ENCODE results near the gene CD3E. TPM values are rescaled to one million over a fixed set of nuclear protein-coding genes. Genes with fewer than 3 reads are reported as not detected.
A peak's percentile ranks its signal among the peaks of the same experiment; 100 is the strongest.

Gene CD3E
- total and polyA plus RNA-seq, 10 donors = 20.5 to 89.2 (median 55.0) TPM

- Histone ChIP-seq H3K9me3 (no peaks in the 10 kb centered on the region), H3K27ac (peak overlapping the region in 3 of 8 donors; percentile 7 to 34 (median 13)), H3K36me3 (peaks cover 0 to 20% (median 0%) of the 10 kb centered on the region in 6 donors), H3K4me1 (peaks cover 5 to 92% (median 17%) of the 10 kb centered on the region in 6 donors), H3K4me3 (no peak overlapping the region), H3K27me3 (replicated peaks in 1 of 7) (peaks cover 0 to 24% (median 4%) of the 10 kb centered on the region in 7 donors)
- no peak for DNase-seq
- intact Hi-C loops (cut with DNase I; ENCODE audit: low total_unique reads) = no loop called here
- WGBS, 5 donors = 78 to 88% (median 81%) methylated on average over 3 of the region's 3 CpGs
- TF ChIP-seq POLR2AphosphoS5 (IDR thresholded peaks at IDR 0.05) = no peak
- TF ChIP-seq POLR2A (IDR thresholded peaks at IDR 0.05) = no peak
- no peak for TF ChIP-seq CTCF (IDR thresholded peaks at IDR 0.05 in 8 of 11, conservative IDR thresholded peaks at IDR 0.05 in 3 of 11)
These were observed 6.4 kb downstream of the CD3E start for GRCh38 chr11:118310781-118311485.

GRCh38 chr11:118311518-118311917, 7.0 kb downstream of the CD3E start:
- 65 to 77% (median 71%) methylated on average over 4 of the region's 4 CpGs for WGBS, 5 donors
- no peak overlapping the region for H3K4me3 ChIP-seq
- intact Hi-C loops (cut with DNase I; ENCODE audit: low total_unique reads) = no loop called here
- peaks cover 0 to 24% (median 4%) of the 10 kb centered on the region in 7 donors for H3K27me3 ChIP-seq (replicated peaks in 1 of 7)
- H3K27ac ChIP-seq = peak overlapping the region in 3 of 8 donors; percentile 7 to 34 (median 13)
- TF ChIP-seq POLR2AphosphoS5 (IDR thresholded peaks at IDR 0.05) (no peak), POLR2A (IDR thresholded peaks at IDR 0.05) (no peak), CTCF (IDR thresholded peaks at IDR 0.05 in 8 of 11, conservative IDR thresholded peaks at IDR 0.05 in 3 of 11) (no peak)
- DNase-seq = no peak
- H3K4me1 ChIP-seq = peaks cover 6 to 97% (median 23%) of the 10 kb centered on the region in 6 donors
- no peaks in the 10 kb centered on the region for H3K9me3 ChIP-seq
- H3K36me3 ChIP-seq = peaks cover 0 to 20% (median 0%) of the 10 kb centered on the region in 6 donors

GRCh38 chr11:118312328-118312727, 7.8 kb downstream of the CD3E start:
- peaks cover 0 to 20% (median 0%) of the 10 kb centered on the region in 6 donors for H3K36me3 ChIP-seq
- H3K27me3 ChIP-seq (replicated peaks in 1 of 7) = peaks cover 0 to 29% (median 4%) of the 10 kb centered on the region in 7 donors
- 92 to 96% (median 95%) methylated on average over 2 of the region's 2 CpGs for WGBS, 5 donors
- H3K4me1 ChIP-seq = peaks cover 11 to 97% (median 29%) of the 10 kb centered on the region in 6 donors
- no peak overlapping the region for H3K4me3 ChIP-seq
- TF ChIP-seq CTCF (IDR thresholded peaks at IDR 0.05 in 8 of 11, conservative IDR thresholded peaks at IDR 0.05 in 3 of 11) (no peak), POLR2A (IDR thresholded peaks at IDR 0.05) (no peak), POLR2AphosphoS5 (IDR thresholded peaks at IDR 0.05) (no peak)
- DNase-seq = no peak
- intact Hi-C loops (cut with DNase I; ENCODE audit: low total_unique reads) = no loop called here
- H3K27ac ChIP-seq = no peak overlapping the region
- no peaks in the 10 kb centered on the region for H3K9me3 ChIP-seq

- Histone ChIP-seq H3K9me3 (no peaks in the 10 kb centered on the region), H3K27ac (peak overlapping the region in 1 of 8 donors; percentile 16), H3K27me3 (replicated peaks in 1 of 7) (peaks cover 0 to 31% (median 4%) of the 10 kb centered on the region in 7 donors), H3K4me3 (no peak overlapping the region), H3K36me3 (peaks cover 0 to 20% (median 0%) of the 10 kb centered on the region in 6 donors), H3K4me1 (peaks cover 11 to 97% (median 35%) of the 10 kb centered on the region in 6 donors)
- 61 to 74% (median 65%) methylated on average over 4 of the region's 4 CpGs for WGBS, 5 donors
- DNase-seq = no peak
- TF ChIP-seq POLR2AphosphoS5 (IDR thresholded peaks at IDR 0.05) (no peak), CTCF (IDR thresholded peaks at IDR 0.05 in 8 of 11, conservative IDR thresholded peaks at IDR 0.05 in 3 of 11) (no peak), POLR2A (IDR thresholded peaks at IDR 0.05) (no peak)
- intact Hi-C loops (cut with DNase I; ENCODE audit: low total_unique reads) = no loop called here
These were observed 8.7 kb downstream of the CD3E start for GRCh38 chr11:118313242-118313641.
